IMR-90 (cell line): ENCODE measurements around the gene R3HDM2. TPM values are rescaled to one million over a fixed set of nuclear protein-coding genes. Genes with fewer than 3 reads are reported as not detected.

ENCODE experiments used
- ATAC-seq: fragments of 200-7000 bp; cut with Tn5 transposase; 2 replicates; pipeline ENCODE4 v1.9.1; 2020; ENCODE audit warnings: low read depth, mild to moderate bottlenecking, moderate library complexity
- BruUV-seq: library from RNA; stranded (reverse); fragments of 400-500 nt; replicated peaks from 2 replicates; lab custom pipeline; 2021; lab: Mats Ljungman, UMichigan
- CTCF ChIA-PET: fragments of 300-600 bp; formaldehyde crosslinking; extraction: SDS; loops from one replicate; lab custom pipeline; 2021; ENCODE audit warnings: antibody characterized with exemption; lab: Yijun Ruan, JAX
- POLR2A ChIA-PET: fragments of 300-600 bp; sonication (Branson Sonifier 250); formaldehyde crosslinking; loops from one replicate; lab custom pipeline; 2022; ENCODE audit warnings: antibody characterized with exemption; ENCODE audit not compliant: unreplicated experiment; lab: Charles Lee
- DNase-seq: peaks from one replicate; pipeline ENCODE4 v3.0.0; 2013
- H2AFZ ChIP-seq: replicated peaks from 2 replicates; pipeline ENCODE3; 2013; ENCODE audit warnings: low read length, mild to moderate bottlenecking; ENCODE audit not compliant: poor library complexity
- H2AK5ac ChIP-seq: 2 replicates; pipeline ENCODE4 v1.6.1; 2013; ENCODE audit warnings: low read depth, low read length, inconsistent platforms
- H2AK9ac ChIP-seq: replicated peaks from 2 replicates; pipeline ENCODE3; 2013; ENCODE audit warnings: mild to moderate bottlenecking, low read depth, low read length, moderate library complexity; ENCODE audit not compliant: poor library complexity
- H2BK120ac ChIP-seq: 2 replicates; pipeline ENCODE4 v1.6.1; 2013; ENCODE audit warnings: low read depth, low read length, inconsistent platforms
- H2BK15ac ChIP-seq: 3 replicates; pipeline ENCODE4 v1.6.1; 2013; ENCODE audit warnings: low read depth, low read length, inconsistent platforms
- H2BK20ac ChIP-seq: 2 replicates; pipeline ENCODE4 v1.6.1; 2013; ENCODE audit warnings: low read depth, mild to moderate bottlenecking, inconsistent platforms, low read length, moderate library complexity
- H2BK5ac ChIP-seq: 2 replicates; pipeline ENCODE4 v1.6.1; 2013; ENCODE audit warnings: mild to moderate bottlenecking, low read depth, low read length, inconsistent platforms; ENCODE audit not compliant: poor library complexity, severe bottlenecking
- H3K14ac ChIP-seq: replicated peaks from 2 replicates; pipeline ENCODE4 v1.6.1; 2013; ENCODE audit warnings: low read depth, low read length, inconsistent platforms
- H3K18ac ChIP-seq: 2 replicates; pipeline ENCODE4 v1.6.1; 2013; ENCODE audit warnings: low read depth, low read length, control low read depth
- H3K23ac ChIP-seq: 2 replicates; pipeline ENCODE4 v1.6.1; 2013; ENCODE audit warnings: low read depth, low read length, inconsistent platforms
- H3K27ac ChIP-seq: 2 replicates; pipeline ENCODE4 v1.5.1; 2013; ENCODE audit warnings: mild to moderate bottlenecking, control low read depth, low read length; ENCODE audit not compliant: insufficient read depth
- H3K27me3 ChIP-seq: 2 replicates; pipeline ENCODE4 v1.6.1; 2013; ENCODE audit warnings: low read length; ENCODE audit not compliant: control insufficient read depth, insufficient read depth
- H3K36me3 ChIP-seq: 2 replicates; pipeline ENCODE4 v1.6.1; 2013; ENCODE audit warnings: low read length, mixed read lengths; ENCODE audit not compliant: control insufficient read depth, insufficient read depth
- H3K4ac ChIP-seq: 2 replicates; pipeline ENCODE4 v1.6.1; 2013; ENCODE audit warnings: low read depth, low read length, inconsistent platforms
- H3K4me1 ChIP-seq: 2 replicates; pipeline ENCODE4 v1.6.1; 2013; ENCODE audit warnings: low read length, mixed read lengths; ENCODE audit not compliant: control insufficient read depth, insufficient read depth
- H3K4me2 ChIP-seq: 2 replicates; pipeline ENCODE4 v1.6.1; 2013; ENCODE audit warnings: low read depth, mild to moderate bottlenecking, control low read depth, low read length, moderate library complexity
- H3K4me3 ChIP-seq: 2 replicates; pipeline ENCODE4 v1.5.1; 2013; ENCODE audit warnings: low read depth, mild to moderate bottlenecking, control low read depth, low read length, moderate library complexity; ENCODE audit not compliant: insufficient read depth
- H3K56ac ChIP-seq: 2 replicates; pipeline ENCODE4 v1.6.1; 2013; ENCODE audit warnings: low read length, inconsistent platforms; ENCODE audit not compliant: insufficient read depth; ENCODE audit errors: extremely low read depth
- H3K79me1 ChIP-seq, 2 experiments: 2 replicates each; pipeline ENCODE4 v1.6.1; 2013; ENCODE audit warnings: low read length in 2 of 2, inconsistent platforms in 1 of 2, low read depth in 1 of 2
- H3K9ac ChIP-seq: 2 replicates; pipeline ENCODE4 v1.6.1; 2013; ENCODE audit warnings: low read depth, low read length, control low read depth
- H3K9me1 ChIP-seq: 2 replicates; pipeline ENCODE4 v1.6.1; 2013; ENCODE audit warnings: low read length, inconsistent platforms; ENCODE audit not compliant: insufficient read depth
- H3K9me3 ChIP-seq: 2 replicates; pipeline ENCODE4 v1.6.1; 2013; ENCODE audit warnings: low read length; ENCODE audit not compliant: control insufficient read depth, insufficient read depth
- H4K20me1 ChIP-seq: 2 replicates; pipeline ENCODE4 v1.6.1; 2013; ENCODE audit warnings: low read length, inconsistent platforms; ENCODE audit not compliant: insufficient read depth
- H4K5ac ChIP-seq: 2 replicates; pipeline ENCODE4 v1.6.1; 2013; ENCODE audit warnings: mild to moderate bottlenecking, low read depth, low read length, control low read depth
- H4K8ac ChIP-seq, 2 experiments: 2 replicates each; pipeline ENCODE4 v1.6.1; 2013; ENCODE audit warnings: low read depth in 2 of 2, low read length in 2 of 2, control low read depth in 1 of 2, inconsistent platforms in 1 of 2
- H4K91ac ChIP-seq: 2 replicates; pipeline ENCODE4 v1.6.1; 2013; ENCODE audit warnings: low read depth, low read length, inconsistent platforms; ENCODE audit not compliant: insufficient read depth
- CEBPB ChIP-seq: IDR thresholded peaks from 2 replicates; pipeline ENCODE4 v1.6.1; 2012; ENCODE audit warnings: low read depth, low read length, improper control_type of control experiment
- CHD1 ChIP-seq: IDR thresholded peaks from 2 replicates; pipeline ENCODE4 v1.6.1; 2012; ENCODE audit warnings: low read depth, low read length, improper control_type of control experiment
- FOS ChIP-seq: fragments of 150-350 bp; IDR thresholded peaks from 2 replicates; pipeline ENCODE4 v1.6.1; 2016; ENCODE audit warnings: low read depth, low read length
- MAFK ChIP-seq: IDR thresholded peaks from 2 replicates; pipeline ENCODE4 v1.6.1; 2012; ENCODE audit warnings: low read depth, low read length, improper control_type of control experiment
- NFE2L2 ChIP-seq: fragments of 150-350 bp; IDR thresholded peaks from 2 replicates; pipeline ENCODE4 v1.6.1; 2016; ENCODE audit warnings: low read depth, mild to moderate bottlenecking, low read length
- RCOR1 ChIP-seq: IDR thresholded peaks from 2 replicates; pipeline ENCODE4 v1.6.1; 2012; ENCODE audit warnings: mild to moderate bottlenecking, low read length, improper control_type of control experiment; ENCODE audit not compliant: insufficient replicate concordance
- SMC3 ChIP-seq: fragments of 150-350 bp; IDR thresholded peaks from 2 replicates; pipeline ENCODE4 v1.6.1; 2016; ENCODE audit warnings: low read depth, mild to moderate bottlenecking, antibody characterized with exemption, low read length, moderate library complexity
- WGBS, 2 experiments: methylation state at CpG; one replicate each; pipeline versions ENCODE4 v1.1.5 to v1.1.7; 2013; ENCODE audit warnings: missing lambda C conversion rate in 2 of 2; ENCODE audit not compliant: insufficient read length in 1 of 2; ENCODE audit errors: extremely low coverage in 2 of 2; 5-methylcytosine and 5-hydroxymethylcytosine counted together
- dilution Hi-C: fragments of 300-500 bp; cut with HindIII; formaldehyde crosslinking; loops from one replicate; pipeline ENCODE4 v1.14.3; 2018; ENCODE audit warnings: low sequenced_read_pairs; ENCODE audit not compliant: unreplicated experiment
- in situ Hi-C: fragments of 300-500 bp; cut with MboI; formaldehyde crosslinking; loops from 3 replicates; pipeline ENCODE4 v1.14.3; 2019; ENCODE audit warnings: low sequenced_read_pairs, inconsistent platforms, mixed read lengths
- intact Hi-C: fragments of 100-400 bp; cut with micrococcal nuclease; formaldehyde crosslinking; loops from 2 replicates; pipeline ENCODE4 v1.10.0; 2022
- polyA plus RNA-seq, 3 experiments: library from polyadenylated mRNA; depleted of rRNA; stranded (reverse); fragments of >200 nt; gene quantifications; 2 replicates each; pipeline ENCODE4 v1.2.3, GENCODE V29; 2012; ENCODE audit warnings: low replicate concordance in 1 of 3
- total RNA-seq: library from RNA; depleted of rRNA; stranded (reverse); fragments of >200 nt; gene quantifications from 2 replicates; pipeline ENCODE4 v1.2.3, GENCODE V29; 2012

Gene R3HDM2
- total and polyA plus RNA-seq, 2 of the 4 experiments (the other 2 are of a cell fraction): 7.5 to 28.4 TPM

- Histone ChIP-seq H2AFZ (peak overlapping the region; percentile 89), H3K4me1 (peaks cover 16% of the 10 kb centered on the region), H2AK9ac (peak overlapping the region; percentile 58), H2BK120ac (peak overlapping the region; percentile 52; the same call in 1 of the 2 replicates), H3K4me3 (peak overlapping the region; percentile 59), H2BK5ac (peak overlapping the region; percentile 51), H3K18ac (no peak overlapping the region), H2BK20ac (no peak overlapping the region), H3K56ac (peak overlapping the region; percentile 87), H3K27me3 (peaks cover 3% of the 10 kb centered on the region; the same call in 1 of the 2 replicates), H3K9me3 (no peaks in the 10 kb centered on the region), H2AK5ac (peak overlapping the region; percentile 96), H4K91ac (peak overlapping the region; percentile 79), H3K27ac (peak overlapping the region; percentile 94), H3K4ac (peak overlapping the region; percentile 93), H4K20me1 (peaks cover 29% of the 10 kb centered on the region), H3K9me1 (peaks cover 20% of the 10 kb centered on the region), H4K8ac (peak overlapping the region; percentile 94 to 95), H3K79me1 (peaks cover 29 to 51% of the 10 kb centered on the region in 2 experiments; a peak in 3 of 4 replicates), H3K14ac (peak overlapping the region; percentile 94), H3K4me2 (peak overlapping the region; percentile 60), H3K9ac (peak overlapping the region; percentile 98), H4K5ac (peak overlapping the region; percentile 10), H2BK15ac (peak overlapping the region; percentile 18; the same call in 1 of the 3 replicates), H3K23ac (peak overlapping the region; percentile 84), H3K36me3 (peaks cover 35% of the 10 kb centered on the region)
- DNase-seq (no peak), ATAC-seq (no peak)
- intact Hi-C loops: no loop called here
- BruUV-seq: TSS peak; percentile 79
- dilution Hi-C loops: no loop called here
- in situ Hi-C loops: no loop called here
- ChIA-PET CTCF (interaction anchor here (0.8 to 5.3 kb wide), 3 partner anchors 12 to 119 kb away, joined by 3 to 47 read pairs (median 14); no protein-coding TSS in a partner anchor), POLR2A (interaction anchor here (0.5 to 1.8 kb wide), 6 partner anchors 10 to 48 kb away, joined by 3 to 7 read pairs (median 4); no protein-coding TSS in a partner anchor)
- TF ChIP-seq SMC3 (no peak), RCOR1 (no peak), NFE2L2 (no peak), MAFK (no peak), CEBPB (no peak), CHD1 (no peak), FOS (peak; percentile 2; the same call in 1 of the 2 replicates)
- WGBS, 2 experiments: 0% methylated on average over 3 of the region's 9 CpGs; no CpG with 5 or more reads in 1 of the 2 experiments
Observed at GRCh38 chr12:57229046-57229633, 201.7 kb downstream of the R3HDM2 start.
